ENCODE data around the gene APH1A. TPM values are rescaled to one million over a fixed set of nuclear protein-coding genes. Genes with fewer than 3 reads are reported as not detected.
A peak's percentile ranks its signal among the peaks of the same experiment; 100 is the strongest.
"Not testable (repeated sequence)": the region's sequence is repeated elsewhere in the genome, so short reads cannot be mapped to it uniquely, and the experiment has no call there.

The APH1A gene
- total and polyA plus RNA-seq, 8 donors = 25.8 to 120 (median 85.6) TPM

GRCh38 chr1:150243003-150243402, 25.8 kb downstream of the APH1A start:
- DNase-seq = peak in 1 of 2 donors; percentile 66
- H3K27ac ChIP-seq = no peak overlapping the region
- no peaks in the 10 kb centered on the region for H3K27me3 ChIP-seq
- H3K4me3 ChIP-seq = no peak overlapping the region
- H3K4me1 ChIP-seq = no peaks in the 10 kb centered on the region
- no peaks in the 10 kb centered on the region for H3K9me3 ChIP-seq
- TF ChIP-seq EP300 (IDR thresholded peaks at IDR 0.05) = no peak
- no peak for TF ChIP-seq POLR2A (IDR thresholded peaks at IDR 0.05)
- TF ChIP-seq POLR2AphosphoS5 (IDR thresholded peaks at IDR 0.05) = no peak
- TF ChIP-seq CTCF (IDR thresholded peaks at IDR 0.05) = no peak
- no peaks in the 10 kb centered on the region for H3K36me3 ChIP-seq
- WGBS, 5 donors = 83 to 96% (median 90%) methylated on average over 3 of the region's 3 CpGs
- intact Hi-C loops (cut with DNase I; ENCODE audit: low total_unique reads) = no loop called here

GRCh38 chr1:150237746-150238145, 31.1 kb downstream of the APH1A start:
- Histone ChIP-seq H3K27ac (no peak overlapping the region), H3K27me3 (no peaks in the 10 kb centered on the region), H3K9me3 (no peaks in the 10 kb centered on the region), H3K36me3 (no peaks in the 10 kb centered on the region), H3K4me1 (peaks cover 4 to 26% (median 16%) of the 10 kb centered on the region in 4 donors), H3K4me3 (no peak overlapping the region)
- intact Hi-C loops (cut with DNase I; ENCODE audit: low total_unique reads) = no loop called here
- no peak for DNase-seq
- WGBS, 5 donors = 93 to 95% (median 94%) methylated on average over 21 of the region's 21 CpGs
- no peak for TF ChIP-seq POLR2AphosphoS5 (IDR thresholded peaks at IDR 0.05)
- TF ChIP-seq EP300 (IDR thresholded peaks at IDR 0.05) = no peak
- TF ChIP-seq POLR2A (IDR thresholded peaks at IDR 0.05) = no peak
- no peak for TF ChIP-seq CTCF (IDR thresholded peaks at IDR 0.05)

- H3K27me3 ChIP-seq; H3K27ac ChIP-seq; DNase-seq; H3K4me3 ChIP-seq; H3K9me3 ChIP-seq; H3K36me3 ChIP-seq; intact Hi-C loops (cut with DNase I; ENCODE audit: low total_unique reads): not testable (repeated sequence)
- peaks cover 4 to 30% (median 16%) of the 10 kb centered on the region in 4 donors for H3K4me1 ChIP-seq
- WGBS, 5 donors = 88 to 95% (median 94%) methylated on average over 13 of the region's 13 CpGs
These were observed 31.6 kb downstream of the APH1A start for GRCh38 chr1:150237176-150237575.

- H3K4me3 ChIP-seq = peak overlapping the region; percentile 78 to 95 (median 90)
- no peaks in the 10 kb centered on the region for H3K9me3 ChIP-seq
- H3K27ac ChIP-seq = peak overlapping the region in 4 of 5 donors; percentile 35 to 99 (median 94)
- peaks cover 4 to 30% (median 16%) of the 10 kb centered on the region in 4 donors for H3K4me1 ChIP-seq
- H3K36me3 ChIP-seq = no peaks in the 10 kb centered on the region
- TF ChIP-seq POLR2A (IDR thresholded peaks at IDR 0.05) = no peak
- TF ChIP-seq POLR2AphosphoS5 (IDR thresholded peaks at IDR 0.05) = no peak
- TF ChIP-seq CTCF (IDR thresholded peaks at IDR 0.05) = no peak
- no peak for TF ChIP-seq EP300 (IDR thresholded peaks at IDR 0.05)
- no peak for DNase-seq
- no peaks in the 10 kb centered on the region for H3K27me3 ChIP-seq
- intact Hi-C loops (cut with DNase I; ENCODE audit: low total_unique reads) = no loop called here
- WGBS, 5 donors = 30 to 44% (median 37%) methylated on average over 10 of the region's 10 CpGs
These were observed 32.2 kb downstream of the APH1A start for GRCh38 chr1:150236614-150237100.

GRCh38 chr1:150235852-150236613, 32.8 kb downstream of the APH1A start, which contains the start of gene ANP32E:
TSS of gene ANP32E (minus strand) at chr1:150236112. CDS start at chr1:150235786, 326 bp downstream.
- no peaks in the 10 kb centered on the region for H3K27me3 ChIP-seq
- H3K4me3 ChIP-seq = peak within 1 kb of the TSS; percentile 78 to 95 (median 90)
- TF ChIP-seq EP300 (IDR thresholded peaks at IDR 0.05) (no peak), POLR2A (IDR thresholded peaks at IDR 0.05) (peak in 2 of 4 donors; percentile 68 to 71), POLR2AphosphoS5 (IDR thresholded peaks at IDR 0.05) (peak; percentile 79 to 92 (median 91)), CTCF (IDR thresholded peaks at IDR 0.05) (peak in 1 of 7 experiments; percentile 8)
- WGBS, 5 donors = 0% methylated on average over 33 of the region's 33 CpGs
- peaks cover 0 to 5% (median 3%) of the 10 kb centered on the region in 4 donors for H3K36me3 ChIP-seq
- H3K4me1 ChIP-seq = peaks cover 4 to 30% (median 16%) of the 10 kb centered on the region in 4 donors
- DNase-seq = peak; percentile 94 to 99
- peak within 1 kb of the TSS; percentile 81 to 99 (median 94) for H3K27ac ChIP-seq
- no peaks in the 10 kb centered on the region for H3K9me3 ChIP-seq
- intact Hi-C loops (cut with DNase I; ENCODE audit: low total_unique reads) = no loop called here
